G401.6 (cell line): ENCODE measurements around the gene POLRMT.
"Not testable (repeated sequence)": the region's sequence is repeated elsewhere in the genome, so short reads cannot be mapped to it uniquely, and the experiment has no call there.

Experiments used
- FAIRE-seq: peaks from 2 replicates; lab custom pipeline; 2012; peaks lifted over from hg19 to GRCh38; lab: Jason Lieb, UNC

The POLRMT gene

DNA sequence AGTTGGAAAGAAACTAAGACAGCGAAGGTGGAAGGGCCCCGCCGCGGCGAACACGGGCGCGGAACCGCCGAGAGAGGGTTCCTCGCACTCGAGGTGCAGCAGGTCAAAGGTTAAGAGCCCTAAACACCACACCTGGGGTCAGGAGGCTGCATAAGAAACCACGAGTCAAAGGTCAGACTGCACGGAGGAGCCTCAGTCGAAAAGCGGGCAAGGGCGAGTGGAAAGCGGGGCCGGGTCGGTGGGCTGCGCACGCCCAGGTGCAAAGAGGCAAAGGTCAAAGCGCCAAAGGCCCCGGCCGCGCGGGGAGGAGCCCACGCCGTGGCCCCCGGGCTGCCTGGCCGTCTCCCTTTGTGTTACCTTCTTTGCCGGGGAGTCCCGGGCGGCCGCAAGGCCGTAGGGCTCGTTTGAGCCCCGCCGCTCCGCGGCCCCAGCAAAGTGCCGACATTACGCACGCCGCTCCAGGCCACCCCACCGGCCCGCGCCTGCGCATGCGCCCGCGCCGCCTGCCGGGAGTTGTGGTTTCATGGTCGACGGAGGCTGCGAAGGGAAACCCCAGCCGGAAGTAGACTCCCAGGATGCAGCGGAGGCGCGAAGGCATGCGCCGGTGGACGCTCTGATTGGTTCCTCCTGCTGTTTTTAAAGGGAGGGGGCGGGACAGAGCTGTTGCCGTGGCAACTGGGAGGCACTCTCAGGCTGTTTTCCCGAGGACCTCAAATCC lies at the start of gene POLRMT:
Gene POLRMT, minus strand, starts transcription at position 470 of the 718 bp plus-strand sequence. Its CDS starts 25 bp downstream, at position 445.
- FAIRE-seq = peak; percentile 91

DNA sequence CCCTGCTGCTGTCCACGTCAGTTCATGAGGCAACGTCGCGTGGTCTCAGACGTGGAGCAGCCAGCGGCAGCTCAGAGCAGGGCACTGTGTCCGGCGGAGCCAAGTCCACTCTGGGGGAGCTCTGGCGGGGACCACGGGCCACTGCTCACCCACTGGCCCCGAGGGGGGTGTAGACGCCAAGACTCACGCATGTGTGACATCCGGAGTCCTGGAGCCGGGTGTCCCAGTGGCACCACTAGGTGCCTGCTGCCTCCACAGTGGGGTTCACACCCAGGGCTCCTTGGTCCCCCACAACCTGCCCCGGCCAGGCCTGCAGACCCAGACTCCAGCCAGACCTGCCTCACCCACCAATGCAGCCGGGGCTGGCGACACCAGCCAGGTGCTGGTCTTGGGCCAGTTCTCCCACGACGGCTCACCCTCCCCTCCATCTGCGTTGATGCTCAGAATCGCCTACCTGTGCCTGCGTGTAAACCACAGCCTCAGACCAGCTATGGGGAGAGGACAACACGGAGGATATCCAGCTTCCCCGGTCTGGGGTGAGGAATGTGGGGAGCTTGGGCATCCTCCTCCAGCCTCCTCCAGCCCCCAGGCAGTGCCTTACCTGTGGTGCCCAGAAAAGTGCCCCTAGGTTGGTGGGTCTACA lies 49.5 kb upstream of the POLRMT start:
- no peak for FAIRE-seq

DNA sequence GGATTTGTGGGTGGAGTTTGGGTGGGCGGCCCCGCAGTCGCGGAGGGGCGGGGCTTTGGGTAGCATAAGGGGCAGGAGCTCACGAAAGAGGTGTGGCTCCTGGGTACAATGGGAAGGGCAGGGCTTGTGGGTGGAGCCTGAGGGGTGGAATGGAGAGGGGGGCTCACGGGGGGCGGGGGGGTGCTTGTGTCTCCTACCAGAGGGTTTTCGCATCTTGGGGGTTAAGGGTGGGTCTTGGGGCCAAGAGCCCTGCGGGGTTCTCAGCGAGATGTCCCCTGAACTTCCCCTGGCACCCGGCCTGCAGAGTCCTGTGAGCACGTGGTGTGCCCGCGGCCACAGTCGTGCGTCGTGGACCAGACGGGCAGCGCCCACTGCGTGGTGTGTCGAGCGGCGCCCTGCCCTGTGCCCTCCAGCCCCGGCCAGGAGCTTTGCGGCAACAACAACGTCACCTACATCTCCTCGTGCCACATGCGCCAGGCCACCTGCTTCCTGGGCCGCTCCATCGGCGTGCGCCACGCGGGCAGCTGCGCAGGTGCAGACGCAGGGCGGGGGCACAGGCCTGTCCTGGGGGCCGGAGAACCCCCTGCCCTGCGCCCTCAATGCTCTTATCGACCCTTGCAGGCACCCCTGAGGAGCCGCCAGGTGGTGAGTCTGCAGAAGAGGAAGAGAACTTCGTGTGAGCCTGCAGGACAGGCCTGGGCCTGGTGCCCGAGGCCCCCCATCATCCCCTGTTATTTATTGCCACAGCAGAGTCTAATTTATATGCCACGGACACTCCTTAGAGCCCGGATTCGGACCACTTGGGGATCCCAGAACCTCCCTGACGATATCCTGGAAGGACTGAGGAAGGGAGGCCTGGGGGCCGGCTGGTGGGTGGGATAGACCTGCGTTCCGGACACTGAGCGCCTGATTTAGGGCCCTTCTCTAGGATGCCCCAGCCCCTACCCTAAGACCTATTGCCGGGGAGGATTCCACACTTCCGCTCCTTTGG lies 48.0 kb upstream of the POLRMT start:
- FAIRE-seq = no peak

DNA sequence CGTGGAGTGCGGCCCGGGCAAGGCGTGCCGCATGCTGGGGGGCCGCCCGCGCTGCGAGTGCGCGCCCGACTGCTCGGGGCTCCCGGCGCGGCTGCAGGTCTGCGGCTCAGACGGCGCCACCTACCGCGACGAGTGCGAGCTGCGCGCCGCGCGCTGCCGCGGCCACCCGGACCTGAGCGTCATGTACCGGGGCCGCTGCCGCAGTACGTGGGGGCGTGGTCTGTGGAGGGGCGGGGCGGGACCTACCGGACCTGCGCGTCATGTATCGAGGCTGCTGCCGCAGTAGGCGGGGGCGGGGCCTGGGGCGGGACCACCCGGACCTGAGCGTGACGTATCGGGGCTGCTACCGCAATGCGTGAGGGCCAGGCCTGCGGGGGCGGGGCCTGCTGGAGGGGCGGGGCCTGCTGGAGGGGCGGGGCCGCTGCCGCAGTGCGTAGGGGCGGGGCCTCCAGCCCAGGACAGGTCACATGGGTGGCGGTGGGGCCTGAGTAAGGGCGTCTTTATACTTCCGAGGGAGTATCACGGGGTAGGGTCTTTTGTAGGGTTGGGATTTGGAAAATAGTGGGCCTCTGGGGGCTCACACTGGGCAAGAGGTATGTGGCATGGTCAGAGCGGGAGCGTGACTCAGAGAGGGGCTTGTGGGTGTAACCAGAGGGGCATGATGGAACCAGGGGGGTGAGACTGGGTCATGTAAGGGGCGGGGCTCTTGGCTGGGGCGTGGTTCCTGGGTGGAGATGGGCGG lies 47.1 kb upstream of the POLRMT start:
- peak; percentile 92 for FAIRE-seq

DNA sequence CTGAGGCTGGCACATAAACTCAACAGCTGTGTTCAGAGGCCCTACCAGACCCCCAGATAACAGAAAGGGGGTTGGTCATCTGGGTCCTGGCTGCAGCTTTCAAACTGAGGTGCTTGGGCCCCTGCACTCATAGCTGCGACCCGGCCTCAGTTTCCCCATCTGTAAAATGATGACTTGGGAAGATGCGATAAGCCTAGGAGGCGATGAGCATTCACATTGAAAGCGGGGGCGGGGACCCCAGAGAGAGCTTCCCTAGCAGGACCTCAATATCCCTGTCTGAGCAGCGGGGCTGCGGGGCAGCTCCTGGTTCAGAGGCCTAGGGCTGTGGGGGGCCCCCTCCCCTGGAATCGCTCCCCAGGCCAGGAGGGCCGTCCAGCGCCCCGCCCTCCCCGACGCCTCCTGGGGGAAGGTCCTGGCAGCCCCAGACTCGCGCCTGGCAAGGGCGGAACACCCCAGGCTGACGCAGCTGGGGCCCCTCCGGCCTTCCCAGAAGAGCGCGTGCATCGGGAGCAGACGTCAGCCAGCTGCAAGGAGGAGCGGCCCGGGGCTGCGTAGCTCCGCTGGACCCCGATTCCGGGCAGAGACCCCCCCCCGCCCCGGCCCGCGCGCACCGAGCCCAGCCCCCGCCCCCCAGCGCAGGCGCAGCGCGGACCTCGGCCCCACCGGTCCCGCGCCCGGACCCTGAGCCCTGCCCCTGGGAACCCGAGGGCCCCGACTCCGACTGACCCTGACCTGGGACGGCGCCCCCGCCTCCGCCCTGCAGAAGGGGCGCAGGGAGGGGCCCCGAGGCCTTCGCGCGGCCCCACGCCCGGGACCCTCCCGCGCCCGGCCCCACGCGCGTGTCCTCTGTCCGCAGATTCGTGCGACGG lies 46.3 kb upstream of the POLRMT start:
- no peak for FAIRE-seq

DNA sequence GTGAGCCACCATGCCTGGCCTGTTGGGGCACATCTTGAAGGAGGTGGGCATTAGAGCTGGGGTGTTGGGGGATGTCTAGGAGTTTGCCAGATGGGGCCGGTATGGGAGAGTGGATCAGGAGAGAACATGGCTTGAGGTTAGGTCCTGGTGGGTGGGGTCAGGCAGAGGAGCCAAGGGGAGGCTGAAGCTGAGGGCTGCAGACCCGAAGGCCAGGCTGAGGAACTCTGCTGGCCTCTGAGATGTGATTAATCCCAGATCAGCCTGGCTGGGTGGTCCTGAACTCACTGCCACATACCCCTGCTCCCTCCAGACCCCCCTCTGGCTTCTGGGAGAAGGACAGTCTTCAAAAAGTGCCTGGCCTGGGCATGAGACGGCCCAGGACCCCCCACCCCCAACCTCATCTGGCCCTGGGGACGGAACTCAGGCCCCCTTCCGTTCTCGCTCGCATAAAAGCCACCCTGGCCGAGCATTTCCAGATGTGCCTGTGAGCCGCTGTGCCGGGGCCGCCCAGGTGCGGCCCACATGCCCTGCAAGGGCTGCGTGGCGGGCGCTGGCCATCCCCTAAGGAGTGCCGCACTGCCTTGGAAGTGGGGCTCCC lies 45.6 kb upstream of the POLRMT start:
- no peak for FAIRE-seq

DNA sequence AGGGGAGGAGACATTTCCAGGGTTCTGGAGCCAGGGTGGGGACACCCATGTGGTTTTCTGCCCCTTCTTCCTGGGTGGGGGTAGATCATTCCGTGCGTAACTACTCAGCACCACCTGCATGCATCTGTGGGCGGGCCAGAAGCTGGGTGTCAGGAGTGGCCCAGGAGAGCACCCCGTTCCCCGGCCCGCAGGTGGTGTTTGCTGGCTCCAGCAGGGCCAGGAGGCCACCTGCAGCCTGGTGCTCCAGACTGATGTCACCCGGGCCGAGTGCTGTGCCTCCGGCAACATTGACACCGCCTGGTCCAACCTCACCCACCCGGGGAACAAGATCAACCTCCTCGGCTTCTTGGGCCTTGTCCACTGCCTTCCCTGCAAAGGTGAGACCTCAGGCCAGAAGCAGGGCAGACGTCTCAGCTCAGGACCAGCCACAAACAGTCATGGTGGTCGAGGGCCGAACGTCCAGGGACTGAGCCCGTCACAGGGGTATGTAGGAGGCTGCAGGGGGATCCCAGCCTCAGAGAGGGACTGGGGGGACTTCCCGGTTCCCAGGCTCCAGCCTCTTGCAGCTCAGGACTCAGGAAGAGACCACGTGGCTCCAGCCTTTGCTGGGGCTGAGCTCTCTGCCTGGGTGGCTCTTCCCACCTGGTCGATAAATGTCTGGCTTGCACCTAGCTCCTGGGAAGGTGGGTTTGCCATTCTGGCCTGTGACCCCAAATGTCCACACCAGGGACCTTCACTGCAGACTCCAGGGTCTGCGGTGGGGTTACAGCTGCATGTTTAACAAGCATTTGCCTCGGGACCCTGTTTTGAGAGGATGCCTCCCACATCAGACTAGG lies 44.5 kb upstream of the POLRMT start:
- FAIRE-seq = no peak

DNA sequence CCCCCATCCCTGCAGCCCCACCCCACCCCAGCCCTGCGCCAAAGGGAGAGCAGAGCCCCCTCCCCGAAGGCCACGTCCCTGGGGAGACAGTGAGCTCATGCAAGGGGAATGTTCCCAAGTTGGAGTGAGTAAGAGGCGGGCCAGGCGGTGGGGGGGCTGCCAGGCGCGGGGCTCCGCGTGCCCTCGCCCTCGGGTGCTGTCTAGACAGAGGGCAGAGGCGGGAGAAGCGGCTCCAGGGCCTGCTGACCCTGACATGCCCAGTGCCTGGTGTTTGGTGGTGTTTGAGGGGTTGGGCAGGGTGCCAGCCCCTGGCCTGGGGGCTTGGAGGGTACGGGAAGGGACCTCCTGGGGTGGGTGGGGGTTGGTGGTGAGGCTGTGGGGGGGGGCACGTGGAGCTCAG lies 43.9 kb upstream of the POLRMT start:
- no peak for FAIRE-seq

DNA sequence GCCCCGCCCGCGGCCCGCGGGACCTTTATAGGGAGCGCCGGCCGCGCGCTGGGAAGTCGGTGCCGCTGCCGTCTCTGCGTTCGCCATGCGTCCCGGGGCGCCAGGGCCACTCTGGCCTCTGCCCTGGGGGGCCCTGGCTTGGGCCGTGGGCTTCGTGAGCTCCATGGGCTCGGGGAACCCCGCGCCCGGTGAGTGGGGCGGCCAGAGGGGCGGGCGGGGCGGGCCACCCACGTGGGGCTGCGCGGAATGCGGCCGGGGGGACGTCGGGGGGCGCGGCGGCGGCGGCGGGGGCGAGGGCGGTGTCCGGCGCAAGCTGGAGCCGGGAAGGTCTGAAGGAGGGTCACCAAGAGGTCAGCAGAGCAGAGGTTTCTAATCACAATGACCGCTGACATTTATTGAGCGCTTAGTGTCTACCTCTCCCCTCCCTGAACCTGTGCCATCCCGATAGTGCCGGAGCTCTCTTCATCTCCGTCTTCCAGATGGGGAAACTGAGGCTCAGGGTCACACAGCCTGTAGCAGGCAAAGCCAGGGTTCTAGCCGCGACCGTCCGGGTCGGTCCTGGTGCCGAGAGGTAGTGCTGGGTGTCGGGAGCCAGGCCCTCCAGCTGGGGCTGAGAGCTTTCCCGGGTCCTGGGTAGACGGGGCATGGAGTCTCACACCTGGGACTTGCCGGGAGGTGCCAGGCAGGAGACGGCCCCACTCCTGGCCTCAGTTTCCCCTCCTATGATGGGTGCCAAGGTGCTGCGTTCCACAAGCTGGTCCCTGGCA lies 43.2 kb upstream of the POLRMT start, which contains the start of gene FSTL3:
Gene FSTL3, plus strand, starts transcription at position 54 of the 767 bp plus-strand sequence. Its CDS starts 32 bp downstream, at position 86.
- no peak for FAIRE-seq

DNA sequence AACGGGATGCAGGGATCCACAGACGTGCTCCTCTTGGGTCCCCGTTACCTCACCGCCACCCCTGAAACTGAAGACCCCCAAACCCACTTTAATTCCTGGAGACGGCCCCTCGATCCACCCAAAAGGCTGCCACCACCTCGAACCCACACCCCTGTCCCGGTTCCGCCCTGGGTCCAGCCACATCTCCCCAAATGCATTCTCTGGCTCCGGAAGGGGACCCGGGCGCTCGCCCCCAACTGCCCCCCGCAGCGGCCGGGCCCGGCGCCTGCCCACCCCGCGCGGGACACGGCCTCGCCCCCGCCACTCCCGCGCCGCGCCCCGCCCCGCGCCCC lies 42.6 kb upstream of the POLRMT start:
- FAIRE-seq = no peak

DNA sequence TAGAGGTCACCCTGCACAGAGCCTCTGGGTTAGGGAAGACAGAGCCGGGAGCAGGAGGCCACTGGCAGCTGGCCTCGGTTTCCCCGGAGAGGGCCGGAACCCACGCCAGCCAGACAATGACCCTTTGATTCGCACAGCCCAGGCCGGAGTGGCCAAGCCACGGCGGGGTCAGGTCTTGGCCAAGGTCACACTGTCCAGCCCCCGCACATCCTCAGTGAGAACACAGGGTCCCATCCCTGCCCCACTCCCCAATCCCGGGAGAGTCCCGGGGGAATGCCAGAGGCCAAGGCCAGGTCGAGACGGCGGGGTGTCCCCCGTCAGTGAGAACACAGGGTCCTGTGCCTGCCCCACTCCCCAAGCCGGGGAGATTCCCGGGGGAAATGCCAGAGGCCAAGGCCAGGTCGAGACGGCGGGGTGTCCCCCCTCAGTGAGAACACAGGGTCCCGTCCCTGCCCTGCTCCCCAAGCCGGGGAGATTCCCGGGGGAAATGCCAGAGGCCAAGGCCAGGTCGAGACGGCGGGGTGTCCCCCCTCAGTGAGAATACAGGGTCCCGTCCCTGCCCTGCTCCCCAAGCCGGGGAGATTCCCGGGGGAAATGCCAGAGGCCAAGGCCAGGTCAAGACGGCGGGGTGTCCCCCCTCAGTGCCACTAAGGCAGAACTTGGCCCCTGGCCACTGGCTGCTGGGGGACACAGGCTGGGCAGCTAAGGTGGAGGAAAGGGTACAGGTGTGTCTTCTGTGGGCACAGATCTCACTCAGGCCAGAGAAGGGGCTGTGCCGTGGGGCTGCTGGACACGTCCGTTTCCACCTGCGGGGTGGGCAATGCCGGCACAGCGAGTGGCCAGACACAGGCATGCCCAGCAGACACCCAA lies 41.2 kb upstream of the POLRMT start:
- FAIRE-seq = no peak

DNA sequence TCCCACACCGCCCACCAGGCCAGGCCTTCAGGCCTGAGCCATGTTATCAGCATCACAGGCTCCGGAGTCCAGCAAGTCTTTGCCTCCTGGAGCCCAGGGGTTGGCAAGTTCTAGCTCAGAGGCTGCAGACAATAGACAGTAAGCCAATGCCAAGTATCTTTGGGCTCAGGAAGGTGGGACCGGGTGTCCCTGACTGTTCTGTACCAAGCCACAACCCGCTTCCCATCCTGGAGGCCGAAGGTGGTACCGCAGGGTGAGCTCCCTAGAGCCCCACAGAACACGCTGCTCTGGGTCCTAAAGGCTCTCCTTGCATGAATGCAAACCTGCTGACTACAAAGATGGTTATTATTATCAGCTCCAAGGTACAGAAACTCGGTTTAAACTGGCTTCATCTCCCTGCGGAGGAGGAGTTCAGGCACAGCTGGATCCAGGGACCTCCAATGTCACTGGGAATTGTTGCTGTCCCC lies 37.3 kb upstream of the POLRMT start:
- FAIRE-seq = no peak

DNA sequence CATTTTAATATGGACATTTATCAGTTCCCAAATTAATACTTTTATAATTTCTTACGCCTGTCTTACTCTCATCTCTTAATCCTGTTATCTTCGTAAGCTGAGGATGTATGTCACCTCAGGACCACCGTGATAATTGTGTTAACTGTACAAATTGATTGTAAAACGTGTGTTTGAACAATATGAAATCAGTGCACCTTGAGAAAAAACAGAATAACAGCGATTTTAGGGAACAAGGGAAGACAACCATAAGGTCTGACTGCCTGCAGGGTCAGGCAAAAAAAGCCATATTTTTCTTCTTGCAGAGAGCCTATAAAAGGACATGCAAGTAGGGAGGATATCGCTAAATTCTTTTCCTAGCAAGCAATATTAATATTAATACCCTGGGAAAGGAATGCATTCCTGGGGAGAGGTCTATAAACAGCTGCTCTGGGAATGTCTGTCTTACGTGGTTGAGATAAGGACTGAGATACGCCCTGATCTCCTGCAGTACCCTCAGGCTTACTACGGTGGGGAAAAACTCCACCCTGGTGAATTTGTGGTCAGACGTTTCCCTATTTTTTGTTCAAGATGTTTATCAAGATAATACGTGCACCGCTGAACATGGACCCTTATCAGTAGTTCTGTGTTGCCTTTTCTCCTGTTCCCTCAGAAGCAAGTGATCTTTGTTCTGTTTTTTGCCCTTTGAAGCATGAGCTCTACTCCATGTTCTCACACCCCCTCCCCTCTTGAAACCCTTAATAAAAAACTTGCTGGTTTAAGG lies 35.5 kb upstream of the POLRMT start:
- FAIRE-seq = not testable (repeated sequence)

DNA sequence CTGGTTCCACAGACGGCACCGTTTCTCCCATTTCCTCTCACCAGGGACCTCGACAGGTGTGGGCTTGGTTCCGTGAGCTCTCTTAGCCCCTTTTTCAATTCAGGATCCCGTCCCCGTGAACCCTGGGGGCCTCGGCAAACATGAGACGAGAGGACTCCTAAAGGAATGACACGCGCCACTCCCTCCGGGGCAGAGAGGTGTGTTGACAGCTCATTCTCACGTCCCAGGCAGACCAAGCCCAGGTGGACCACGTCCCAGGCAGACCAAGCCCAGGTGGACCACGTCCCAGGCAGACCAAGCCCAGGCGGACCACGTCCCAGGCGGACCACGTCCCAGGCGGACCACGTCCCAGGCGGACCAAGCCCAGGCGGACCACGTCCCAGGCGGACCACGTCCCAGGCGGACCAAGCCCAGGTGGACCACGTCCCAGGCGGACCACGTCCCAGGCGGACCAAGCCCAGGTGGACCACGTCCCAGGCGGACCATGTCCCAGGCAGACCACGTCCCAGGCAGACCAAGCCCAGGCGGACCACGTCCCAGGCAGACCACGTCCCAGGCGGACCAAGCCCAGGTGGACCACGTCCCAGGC lies 33.7 kb upstream of the POLRMT start:
- FAIRE-seq = not testable (repeated sequence)

DNA sequence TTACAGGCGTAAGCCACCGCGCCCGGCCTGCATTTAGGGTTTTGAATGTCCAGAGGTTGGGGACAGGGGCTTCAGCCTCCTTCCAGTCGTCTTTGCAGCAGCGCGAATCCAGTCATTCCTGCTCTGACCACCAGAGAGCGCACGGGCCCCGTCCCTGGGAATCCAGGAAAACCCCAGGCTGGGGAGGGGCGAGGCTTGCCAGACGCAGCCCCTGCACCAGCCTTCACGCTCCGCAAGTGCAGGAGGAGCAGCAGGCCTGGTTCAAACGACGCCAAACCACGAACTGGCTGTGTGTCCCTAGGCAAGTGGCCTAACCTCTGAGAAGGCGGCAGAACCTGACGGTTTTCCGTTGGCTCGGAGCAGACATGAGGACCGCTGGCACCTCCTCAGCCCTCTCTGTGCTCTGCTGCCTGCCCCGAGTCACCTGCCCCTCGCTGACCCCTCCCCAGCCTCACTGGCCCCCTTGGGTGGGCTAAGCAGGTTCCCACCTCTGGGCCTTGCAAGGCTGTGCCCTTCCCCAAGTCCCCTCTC lies 31.6 kb upstream of the POLRMT start:
- peak; percentile 36 for FAIRE-seq

DNA sequence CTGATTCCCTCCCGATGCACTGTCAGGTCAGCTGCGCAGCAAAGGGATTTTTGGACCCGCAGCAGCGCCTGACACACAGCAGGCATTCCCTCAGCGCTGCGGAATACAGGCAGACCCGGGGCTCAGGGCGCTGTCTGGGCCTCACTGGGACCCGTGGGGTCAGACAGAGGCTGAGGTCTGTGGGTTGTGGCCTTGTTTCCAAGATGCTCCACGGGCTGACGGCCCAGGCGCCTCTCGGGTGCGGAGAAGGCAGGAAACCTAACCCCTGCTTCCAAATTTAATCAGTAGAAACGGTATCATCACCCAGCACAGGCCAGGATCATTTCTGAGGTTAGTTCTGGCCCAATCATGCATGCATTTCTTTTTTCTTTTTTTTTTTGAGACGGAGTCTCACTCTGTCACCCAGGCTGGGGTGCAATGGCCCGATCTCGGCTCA lies 30.4 kb upstream of the POLRMT start:
- no peak for FAIRE-seq
